ENCODE measurements around the gene BTF3.

The BTF3 gene

DNA sequence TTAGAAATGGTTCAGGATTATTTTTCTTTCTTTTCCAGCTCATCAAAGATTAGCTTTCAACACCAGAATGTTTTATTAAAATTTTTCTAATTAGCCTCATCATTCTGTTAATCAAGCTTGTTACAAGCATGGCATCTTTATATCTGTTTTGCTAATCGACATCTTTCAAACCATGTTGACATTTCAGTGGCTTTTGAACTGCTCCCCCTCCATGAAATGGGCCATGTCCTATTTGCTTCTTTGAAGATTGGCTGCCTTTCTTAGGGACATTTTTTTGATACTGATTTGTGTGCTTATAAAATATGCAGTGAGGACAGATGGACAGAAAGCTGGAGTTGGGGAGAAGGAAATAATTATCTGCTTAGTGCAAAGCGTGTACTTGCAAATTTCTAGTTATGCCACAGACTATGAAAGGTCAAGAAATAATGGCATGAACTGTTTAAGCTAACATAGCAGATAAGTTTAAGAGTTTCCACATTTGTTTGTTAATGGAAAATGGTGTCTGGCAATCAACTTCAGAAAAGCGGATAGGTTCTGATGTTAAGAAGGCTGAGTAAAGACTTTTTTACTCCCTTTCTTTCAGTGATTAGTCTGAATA lies 27.5 kb downstream of the BTF3 start:
- DNase-seq: no peak

- DNase-seq: no peak
These were observed 30.0 kb downstream of the BTF3 start for GRCh38 chr5:73528248-73528647.

DNA sequence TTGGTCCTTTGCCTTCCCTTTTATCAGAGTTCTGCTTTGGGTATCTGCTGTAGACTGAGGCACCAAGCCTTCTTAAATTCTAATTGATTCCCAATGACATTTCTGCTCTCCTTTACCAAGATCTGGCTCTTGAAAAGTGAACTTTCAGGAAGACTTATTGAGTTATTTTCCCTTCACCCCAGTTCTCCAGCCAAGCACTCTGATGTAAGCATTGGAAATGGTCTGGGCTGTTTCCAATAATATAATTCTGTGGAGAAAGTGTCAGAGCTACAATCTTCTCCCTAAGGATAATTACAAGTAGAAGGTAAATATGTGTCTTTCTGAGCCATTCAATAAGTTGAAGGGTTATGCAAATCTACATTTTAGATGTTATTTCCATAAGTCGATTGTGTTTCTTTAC lies 30.8 kb downstream of the BTF3 start:
- no peak for DNase-seq

- DNase-seq: no peak
These were observed 33.1 kb downstream of the BTF3 start for GRCh38 chr5:73531356-73531755.

GRCh38 chr5:73532195-73532594 lies 34.0 kb downstream of the BTF3 start:
- DNase-seq: no peak

DNA sequence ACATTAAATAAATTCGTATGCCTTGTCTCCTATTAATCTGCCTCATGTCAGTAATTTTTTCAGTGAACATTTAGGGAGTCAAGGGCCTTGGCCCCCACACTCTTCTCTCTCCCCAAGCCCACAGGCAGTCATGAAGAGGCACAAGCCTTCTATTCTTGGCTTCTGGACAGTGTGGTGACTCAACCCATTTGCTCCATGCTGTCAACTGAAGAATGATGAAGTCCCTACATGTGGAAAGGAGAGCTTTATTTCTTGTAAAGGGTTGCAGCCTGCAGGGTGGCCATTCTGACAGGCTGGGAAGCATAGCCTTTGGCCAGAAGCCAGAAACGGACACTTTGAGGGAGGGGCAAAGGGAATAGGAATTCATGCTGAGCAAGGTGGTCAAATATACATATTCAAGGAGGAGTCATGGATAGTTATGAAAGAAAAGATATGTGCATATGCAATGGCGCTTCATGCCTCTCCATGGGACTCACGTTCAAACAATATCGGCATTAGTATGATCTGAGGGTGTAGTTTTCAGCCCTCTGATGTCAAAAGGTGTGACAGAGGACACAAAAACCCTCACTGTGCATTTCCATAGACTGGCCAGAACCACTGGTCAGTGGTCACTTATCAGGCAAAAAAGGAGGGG lies 35.9 kb downstream of the BTF3 start:
- no peak for DNase-seq

- no peak for DNase-seq
These were observed 36.7 kb downstream of the BTF3 start for GRCh38 chr5:73534971-73535370.

- DNase-seq: no peak
These were observed 41.5 kb downstream of the BTF3 start for GRCh38 chr5:73539730-73540129.

- DNase-seq: no peak
These were observed 42.0 kb downstream of the BTF3 start for GRCh38 chr5:73540192-73540591.

- DNase-seq: no peak
These were observed 43.8 kb downstream of the BTF3 start for GRCh38 chr5:73542020-73542419.

DNA sequence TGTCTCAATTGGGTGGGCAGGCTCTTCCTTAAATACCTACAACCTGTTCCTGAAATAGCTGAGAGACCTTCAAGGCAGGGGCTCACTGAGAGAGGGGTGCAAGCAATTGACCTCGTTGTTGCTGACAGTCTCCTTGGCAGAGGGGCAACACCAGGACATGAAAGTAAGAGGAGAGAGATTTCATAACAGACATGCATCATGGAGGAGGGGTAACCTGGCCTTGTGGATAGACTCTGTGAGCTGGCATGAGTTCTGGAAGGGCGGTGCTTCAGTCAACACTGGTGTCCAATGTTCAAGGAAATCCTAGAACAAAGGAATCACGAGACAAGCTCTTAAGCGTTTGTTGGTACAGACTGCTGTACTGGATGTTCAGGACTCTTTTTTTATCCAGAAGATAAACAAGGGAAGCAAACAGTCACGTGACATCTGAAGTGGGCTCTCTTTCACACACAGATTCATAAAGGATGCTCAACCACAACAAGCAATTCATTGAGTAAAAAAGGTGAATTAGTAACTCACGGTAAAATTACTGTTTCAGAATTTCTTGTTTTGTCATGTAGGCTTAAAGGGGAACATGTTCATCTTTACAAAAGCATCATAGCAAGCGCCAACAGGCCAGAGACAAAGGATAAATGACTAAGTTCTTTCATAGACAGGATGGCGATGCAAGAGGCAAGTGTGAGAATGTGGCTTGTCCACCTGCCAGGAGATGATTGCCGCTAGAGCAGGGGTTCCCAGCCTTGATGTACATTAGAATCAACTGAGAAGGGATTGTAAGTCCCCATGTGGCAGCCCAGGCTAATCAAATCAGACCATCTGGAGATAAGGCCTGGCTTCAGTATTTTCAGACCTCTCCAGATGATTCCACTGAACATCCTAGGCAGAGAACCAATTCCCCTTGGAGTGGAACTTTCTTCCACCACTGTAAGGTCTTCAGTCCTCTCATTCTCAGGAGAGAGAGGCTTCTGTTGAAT lies 46.5 kb downstream of the BTF3 start:
- no peak for DNase-seq

DNA sequence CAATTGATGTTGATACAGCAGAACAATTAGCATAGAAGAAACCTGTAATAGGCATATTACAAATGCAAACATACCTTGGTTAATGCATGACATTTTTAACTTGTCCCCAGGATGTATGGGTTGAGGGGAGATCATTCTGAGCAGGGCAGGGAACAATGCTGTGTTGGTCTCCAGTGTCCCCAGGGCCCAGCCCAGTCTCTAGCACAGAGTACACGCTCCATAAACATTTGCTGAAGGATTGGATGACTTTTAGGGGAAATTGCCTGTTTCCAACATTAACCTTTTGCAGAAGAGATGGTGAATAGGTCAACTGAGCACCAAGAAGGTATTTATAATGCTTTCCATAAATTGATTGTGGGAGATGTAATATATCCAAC lies 47.1 kb downstream of the BTF3 start:
- DNase-seq: no peak

GRCh38 chr5:73550016-73550415 lies 51.8 kb downstream of the BTF3 start:
- DNase-seq: no peak

GRCh38 chr5:73552642-73553041 lies 54.4 kb downstream of the BTF3 start:
- no peak for DNase-seq
